ENCODE measurements around the gene CACNG5.

Gene CACNG5

DNA sequence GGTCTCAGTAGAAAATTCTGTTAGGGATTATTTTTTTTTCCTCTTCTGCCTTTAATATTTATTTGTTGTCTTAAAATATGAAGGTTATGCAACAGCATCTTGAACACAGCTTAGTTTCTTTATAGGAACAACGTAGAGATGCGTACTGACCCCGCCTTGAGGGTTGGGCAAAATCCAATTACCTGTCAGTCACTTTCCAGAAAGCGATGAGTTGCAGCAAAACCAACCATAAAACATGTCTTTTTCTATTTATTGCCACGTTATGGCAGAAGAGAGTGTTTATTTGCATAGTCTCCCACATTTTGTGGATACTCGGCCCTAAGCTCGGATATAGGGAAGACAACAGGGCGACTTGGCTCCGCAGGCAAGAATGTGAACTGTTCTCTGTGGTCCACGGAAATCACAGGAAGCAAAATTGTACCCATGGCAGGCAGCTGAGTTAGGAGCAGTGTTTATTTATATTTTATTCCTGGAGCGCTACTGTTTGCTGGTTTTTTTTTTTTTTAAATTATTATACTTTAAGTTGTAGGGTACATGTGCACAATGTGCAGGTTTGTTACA lies 44.3 kb upstream of the CACNG5 start:
- Histone ChIP-seq H3K9me3 (no peaks in the 10 kb centered on the region), H3K27ac (no peak overlapping the region), H3K27me3 (no peaks in the 10 kb centered on the region), H3K4me3 (no peak overlapping the region), H3K36me3 (peaks cover 0 to 10% (median 0%) of the 10 kb centered on the region in 3 donors), H3K4me1 (peaks cover 0 to 32% (median 15%) of the 10 kb centered on the region in 4 donors)
- TF ChIP-seq, protein P1, sequence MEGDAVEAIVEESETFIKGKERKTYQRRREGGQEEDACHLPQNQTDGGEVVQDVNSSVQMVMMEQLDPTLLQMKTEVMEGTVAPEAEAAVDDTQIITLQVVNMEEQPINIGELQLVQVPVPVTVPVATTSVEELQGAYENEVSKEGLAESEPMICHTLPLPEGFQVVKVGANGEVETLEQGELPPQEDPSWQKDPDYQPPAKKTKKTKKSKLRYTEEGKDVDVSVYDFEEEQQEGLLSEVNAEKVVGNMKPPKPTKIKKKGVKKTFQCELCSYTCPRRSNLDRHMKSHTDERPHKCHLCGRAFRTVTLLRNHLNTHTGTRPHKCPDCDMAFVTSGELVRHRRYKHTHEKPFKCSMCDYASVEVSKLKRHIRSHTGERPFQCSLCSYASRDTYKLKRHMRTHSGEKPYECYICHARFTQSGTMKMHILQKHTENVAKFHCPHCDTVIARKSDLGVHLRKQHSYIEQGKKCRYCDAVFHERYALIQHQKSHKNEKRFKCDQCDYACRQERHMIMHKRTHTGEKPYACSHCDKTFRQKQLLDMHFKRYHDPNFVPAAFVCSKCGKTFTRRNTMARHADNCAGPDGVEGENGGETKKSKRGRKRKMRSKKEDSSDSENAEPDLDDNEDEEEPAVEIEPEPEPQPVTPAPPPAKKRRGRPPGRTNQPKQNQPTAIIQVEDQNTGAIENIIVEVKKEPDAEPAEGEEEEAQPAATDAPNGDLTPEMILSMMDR (IDR thresholded peaks at IDR 0.05): no peak
- intact Hi-C loops (cut with DNase I; ENCODE audit: low total_unique reads): no loop called here
- DNase-seq: no peak

DNA sequence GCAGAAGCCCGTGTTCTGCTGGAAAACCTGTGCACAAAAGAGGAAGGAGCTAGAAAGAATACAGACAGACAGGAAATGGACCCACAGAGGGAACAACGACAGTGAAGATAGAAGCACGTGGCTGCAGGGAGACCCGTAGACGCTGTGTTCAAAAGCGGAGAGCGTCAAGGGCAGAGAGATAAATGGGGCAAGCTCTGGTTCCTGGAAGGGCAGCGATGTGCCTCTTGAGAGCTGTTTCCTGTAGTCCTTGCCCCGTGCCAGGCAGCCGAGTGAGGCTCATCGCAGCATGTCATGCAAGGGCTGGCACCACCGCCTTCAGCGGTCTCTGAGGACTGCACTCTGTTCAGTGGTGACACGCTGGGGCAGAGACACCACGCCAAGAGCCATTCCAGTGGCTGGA lies 43.6 kb upstream of the CACNG5 start:
- intact Hi-C loops (cut with DNase I; ENCODE audit: low total_unique reads): no loop called here
- H3K4me3 ChIP-seq: peak overlapping the region in 1 of 2 donors; percentile 8
- H3K27me3 ChIP-seq: no peaks in the 10 kb centered on the region
- peak overlapping the region; percentile 2 to 10 for H3K27ac ChIP-seq
- peak; percentile 50 to 67 for DNase-seq
- peaks cover 0 to 10% (median 0%) of the 10 kb centered on the region in 3 donors for H3K36me3 ChIP-seq
- TF ChIP-seq, protein P1 (IDR thresholded peaks at IDR 0.05): no peak
- peaks cover 0 to 32% (median 15%) of the 10 kb centered on the region in 4 donors for H3K4me1 ChIP-seq
- no peaks in the 10 kb centered on the region for H3K9me3 ChIP-seq

DNA sequence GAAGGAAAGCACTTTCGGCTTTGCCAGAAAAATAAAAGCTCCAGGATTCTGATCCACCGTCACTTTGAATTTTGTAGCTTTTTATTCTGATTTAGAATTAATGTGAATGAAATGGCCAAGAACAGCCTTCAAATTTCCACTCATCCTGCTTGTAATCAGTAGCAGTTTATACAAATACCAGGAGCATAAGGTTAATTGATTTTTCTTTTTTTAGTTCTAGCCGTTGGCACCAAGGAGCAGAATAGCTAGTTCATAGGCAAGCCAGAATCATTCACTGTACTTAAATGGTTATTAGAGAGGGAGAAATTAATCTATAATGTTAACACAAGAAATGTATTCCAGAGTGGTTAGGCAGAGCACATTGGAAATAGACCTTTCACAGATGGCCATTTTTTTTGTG lies 41.1 kb upstream of the CACNG5 start:
- no peaks in the 10 kb centered on the region for H3K9me3 ChIP-seq
- intact Hi-C loops (cut with DNase I; ENCODE audit: low total_unique reads): no loop called here
- no peak overlapping the region for H3K4me3 ChIP-seq
- no peaks in the 10 kb centered on the region for H3K27me3 ChIP-seq
- H3K27ac ChIP-seq: no peak overlapping the region
- TF ChIP-seq, protein P1 (IDR thresholded peaks at IDR 0.05): no peak
- H3K36me3 ChIP-seq: no peaks in the 10 kb centered on the region
- no peak for DNase-seq
- H3K4me1 ChIP-seq: peaks cover 0 to 32% (median 15%) of the 10 kb centered on the region in 4 donors

DNA sequence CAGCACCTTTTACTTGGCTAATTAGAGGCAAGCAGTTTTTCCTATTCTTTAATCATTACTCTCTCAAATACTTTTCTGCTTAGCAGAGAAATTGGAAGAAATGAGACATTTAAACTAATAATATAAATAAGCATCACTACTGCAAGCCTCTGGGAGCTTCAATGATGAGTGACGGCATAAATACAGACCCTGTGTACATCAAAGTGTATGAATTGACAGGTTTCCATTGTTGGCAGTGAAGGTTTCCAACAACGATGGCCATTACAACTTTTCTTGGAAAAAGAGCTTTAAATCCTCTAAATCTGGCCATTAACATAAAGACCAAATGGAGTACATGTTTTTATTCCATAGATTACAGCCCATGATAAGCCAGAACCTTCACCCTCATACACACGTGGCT lies 39.4 kb upstream of the CACNG5 start:
- Histone ChIP-seq H3K27me3 (no peaks in the 10 kb centered on the region), H3K4me1 (peaks cover 0 to 25% (median 9%) of the 10 kb centered on the region in 4 donors), H3K27ac (no peak overlapping the region), H3K4me3 (no peak overlapping the region), H3K36me3 (no peaks in the 10 kb centered on the region), H3K9me3 (no peaks in the 10 kb centered on the region)
- TF ChIP-seq, protein P1 (IDR thresholded peaks at IDR 0.05): no peak
- intact Hi-C loops (cut with DNase I; ENCODE audit: low total_unique reads): no loop called here
- DNase-seq: no peak

DNA sequence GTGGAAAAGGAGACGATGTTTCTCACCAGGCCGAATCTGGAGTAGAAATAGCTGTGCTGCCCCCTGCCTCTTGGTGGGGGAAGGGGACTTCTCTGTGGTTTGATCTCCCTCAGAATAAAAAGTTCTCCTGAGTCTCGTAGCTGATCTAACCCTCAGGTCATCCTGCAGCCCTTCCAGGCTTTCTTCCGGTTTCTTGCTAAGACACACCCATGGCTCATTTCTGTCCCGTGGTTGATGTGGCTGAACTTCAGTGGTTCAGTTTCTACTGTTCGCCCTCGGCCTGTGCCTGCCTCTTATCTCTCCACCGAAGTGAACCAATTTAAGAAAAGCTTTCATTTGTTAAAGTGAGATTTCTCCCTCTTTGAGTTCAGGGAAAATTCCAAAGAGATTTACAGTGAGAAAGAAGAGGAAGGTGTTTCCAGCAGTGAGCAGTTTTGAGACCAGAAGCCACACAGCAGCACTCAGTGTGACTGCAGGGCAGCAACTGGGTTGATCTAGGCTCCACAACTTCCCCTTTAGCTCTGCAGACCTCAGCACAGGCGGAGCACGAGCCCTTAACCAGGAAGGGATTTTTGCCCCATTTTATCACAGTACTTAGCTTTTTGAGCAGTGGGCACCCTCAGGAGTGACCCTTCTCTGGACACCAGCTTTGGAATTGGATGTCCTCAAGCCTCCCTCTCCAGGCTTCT lies 34.9 kb upstream of the CACNG5 start:
- H3K27me3 ChIP-seq: no peaks in the 10 kb centered on the region
- peaks cover 0 to 7% (median 3%) of the 10 kb centered on the region in 3 donors for H3K36me3 ChIP-seq
- intact Hi-C loops (cut with DNase I; ENCODE audit: low total_unique reads): no loop called here
- H3K4me1 ChIP-seq: no peaks in the 10 kb centered on the region
- DNase-seq: peak in 1 of 2 donors; percentile 54
- no peaks in the 10 kb centered on the region for H3K9me3 ChIP-seq
- no peak overlapping the region for H3K27ac ChIP-seq
- no peak overlapping the region for H3K4me3 ChIP-seq
- TF ChIP-seq, protein P1 (IDR thresholded peaks at IDR 0.05): no peak
